AG09309 (cell line): Measurements from ENCODE around the gene INPP5A.
"Not testable (repeated sequence)": the region's sequence is repeated elsewhere in the genome, so short reads cannot be mapped to it uniquely, and the experiment has no call there.

ENCODE experiments used
- DNase-seq: peaks from one replicate; pipeline ENCODE4 v3.0.0-alpha.2; 2010; ENCODE audit warnings: low read depth
- H3K4me3 ChIP-seq: 2 replicates; pipeline ENCODE4 v1.5.1; 2011; ENCODE audit warnings: mild to moderate bottlenecking, low read depth, low read length, moderate library complexity; ENCODE audit not compliant: control insufficient read depth
- TF ChIP-seq, protein P1 (sequence below): IDR thresholded peaks from 2 replicates; pipeline ENCODE4 v1.5.1; 2011; ENCODE audit warnings: mild to moderate bottlenecking, low read depth, low read length, inconsistent platforms; ENCODE audit not compliant: insufficient read depth, control insufficient read depth; ENCODE audit errors: missing control alignments

Gene INPP5A

GRCh38 chr10:132676193-132676891 lies 138.8 kb downstream of the INPP5A start:
- no peak for DNase-seq
- no peak overlapping the region for H3K4me3 ChIP-seq
- TF ChIP-seq, protein P1, sequence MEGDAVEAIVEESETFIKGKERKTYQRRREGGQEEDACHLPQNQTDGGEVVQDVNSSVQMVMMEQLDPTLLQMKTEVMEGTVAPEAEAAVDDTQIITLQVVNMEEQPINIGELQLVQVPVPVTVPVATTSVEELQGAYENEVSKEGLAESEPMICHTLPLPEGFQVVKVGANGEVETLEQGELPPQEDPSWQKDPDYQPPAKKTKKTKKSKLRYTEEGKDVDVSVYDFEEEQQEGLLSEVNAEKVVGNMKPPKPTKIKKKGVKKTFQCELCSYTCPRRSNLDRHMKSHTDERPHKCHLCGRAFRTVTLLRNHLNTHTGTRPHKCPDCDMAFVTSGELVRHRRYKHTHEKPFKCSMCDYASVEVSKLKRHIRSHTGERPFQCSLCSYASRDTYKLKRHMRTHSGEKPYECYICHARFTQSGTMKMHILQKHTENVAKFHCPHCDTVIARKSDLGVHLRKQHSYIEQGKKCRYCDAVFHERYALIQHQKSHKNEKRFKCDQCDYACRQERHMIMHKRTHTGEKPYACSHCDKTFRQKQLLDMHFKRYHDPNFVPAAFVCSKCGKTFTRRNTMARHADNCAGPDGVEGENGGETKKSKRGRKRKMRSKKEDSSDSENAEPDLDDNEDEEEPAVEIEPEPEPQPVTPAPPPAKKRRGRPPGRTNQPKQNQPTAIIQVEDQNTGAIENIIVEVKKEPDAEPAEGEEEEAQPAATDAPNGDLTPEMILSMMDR = no peak

GRCh38 chr10:132677096-132677472 lies 139.5 kb downstream of the INPP5A start:
- TF ChIP-seq, protein P1 = no peak
- DNase-seq = no peak
- H3K4me3 ChIP-seq = no peak overlapping the region

GRCh38 chr10:132677473-132678227 lies 140.1 kb downstream of the INPP5A start:
- no peak for DNase-seq
- no peak overlapping the region for H3K4me3 ChIP-seq
- TF ChIP-seq, protein P1 = no peak

DNA sequence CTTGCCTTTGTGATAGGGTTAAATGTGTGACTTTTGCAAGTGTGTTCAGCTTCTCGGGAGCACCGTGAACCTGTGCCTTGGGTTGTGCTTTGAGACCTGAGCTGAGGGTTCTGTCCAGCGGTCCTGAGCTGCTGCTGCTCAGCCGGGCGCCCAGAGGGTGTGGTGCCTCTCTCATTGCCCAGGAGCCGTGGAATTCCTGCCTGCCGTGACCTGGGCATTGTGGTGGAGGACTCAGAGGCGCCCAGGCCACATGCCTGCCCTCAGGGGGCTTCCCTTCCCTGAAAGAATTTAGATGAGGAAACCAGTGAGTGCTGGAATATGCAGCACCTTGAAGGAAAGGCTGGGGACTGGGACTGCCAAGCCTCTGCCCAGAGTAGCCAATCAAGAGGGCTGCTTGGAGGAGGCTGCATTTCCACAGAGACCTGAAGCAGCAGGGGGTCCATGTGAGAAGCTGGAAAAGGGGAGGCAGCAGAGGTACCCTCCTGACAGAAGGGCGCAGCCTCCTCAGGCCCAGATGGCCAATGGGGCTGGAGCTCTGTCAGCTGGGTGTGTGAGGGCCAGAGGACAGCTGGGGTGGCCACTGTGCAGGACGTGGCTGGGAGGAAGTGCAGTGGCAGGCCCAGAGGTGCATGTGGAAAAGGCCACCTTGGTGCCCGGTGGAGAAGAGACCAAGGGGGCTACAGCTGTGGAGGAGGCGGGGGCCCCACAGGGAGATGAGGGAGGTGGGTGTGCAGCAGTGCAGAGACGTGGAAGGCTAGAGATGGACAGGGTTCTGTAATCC lies 141.0 kb downstream of the INPP5A start:
- DNase-seq = no peak
- TF ChIP-seq, protein P1 = no peak
- H3K4me3 ChIP-seq = no peak overlapping the region

DNA sequence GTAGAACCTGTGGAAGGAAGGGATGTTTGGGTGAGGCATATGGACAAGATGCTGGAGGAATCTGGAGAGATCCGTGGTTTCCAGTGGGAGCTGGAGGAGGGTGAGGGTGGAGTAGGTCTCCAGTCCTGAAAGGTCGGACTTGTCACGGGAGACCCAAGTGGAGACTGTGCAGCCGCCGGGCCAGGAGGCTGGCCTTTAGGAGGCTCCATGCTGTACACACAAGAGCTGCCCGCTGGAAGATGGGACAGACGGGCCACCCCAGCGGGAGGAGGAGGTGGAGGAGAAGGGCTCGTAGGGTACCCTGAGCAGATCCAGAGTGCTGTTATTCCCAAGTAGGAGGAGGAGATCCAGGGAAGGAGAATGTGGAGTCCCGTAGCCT lies 141.6 kb downstream of the INPP5A start:
- H3K4me3 ChIP-seq = no peak overlapping the region
- DNase-seq = no peak
- TF ChIP-seq, protein P1 = no peak

- TF ChIP-seq, protein P1 = no peak
- no peak overlapping the region for H3K4me3 ChIP-seq
- no peak for DNase-seq
Measured at GRCh38 chr10:132679640-132680039, 142.1 kb downstream of the INPP5A start.

- not testable (repeated sequence) for DNase-seq, H3K4me3 ChIP-seq
Measured at GRCh38 chr10:132680741-132681140, 143.2 kb downstream of the INPP5A start.
